HG03575 (cell line): Measurements from ENCODE around the gene SPZ1.
"Not testable (repeated sequence)": the region's sequence is repeated elsewhere in the genome, so short reads cannot be mapped to it uniquely, and the experiment has no call there.

ENCODE experiments used
- ATAC-seq: cut with Tn5 transposase; IDR thresholded peaks from one replicate; pipeline ENCODE4 v1.9.1; 2021; ENCODE audit not compliant: unreplicated experiment, insufficient number of reproducible peaks, low FRiP score; ENCODE audit errors: extremely low read depth

The SPZ1 gene

GRCh38 chr5:80319702-80320101, at the start of gene SPZ1:
Gene SPZ1 (plus strand): TSS chr5:80320002. CDS start chr5:80320216, 214 bp downstream.
- ATAC-seq: no peak

GRCh38 chr5:80270543-80270942, 49.3 kb upstream of the SPZ1 start:
- ATAC-seq: not testable (repeated sequence)

- no peak for ATAC-seq
These were observed 44.5 kb upstream of the SPZ1 start for GRCh38 chr5:80275347-80275746.

GRCh38 chr5:80276186-80276585, 43.6 kb upstream of the SPZ1 start:
- ATAC-seq: no peak

- no peak for ATAC-seq
These were observed 42.6 kb upstream of the SPZ1 start for GRCh38 chr5:80277191-80277590.

GRCh38 chr5:80282054-80282453, 37.7 kb upstream of the SPZ1 start:
- ATAC-seq: no peak

DNA sequence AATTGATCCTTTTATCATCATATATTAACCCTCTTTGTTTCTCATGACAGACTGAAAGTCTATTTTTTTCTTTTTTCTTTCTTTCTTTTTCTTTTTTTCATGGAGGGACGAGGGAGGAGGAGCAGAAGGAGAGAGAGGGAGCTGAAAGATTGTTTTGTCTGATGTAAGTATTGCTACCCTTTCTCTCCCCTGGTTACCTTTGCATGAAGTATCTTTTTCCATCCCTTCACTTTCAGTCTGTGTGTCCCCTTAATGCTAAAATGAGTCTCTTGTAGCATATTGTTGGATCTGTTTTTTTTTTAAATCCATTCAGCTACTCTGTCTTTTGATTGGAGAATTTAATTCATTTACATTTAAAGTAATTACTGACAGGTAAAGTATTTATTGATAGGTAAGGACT, 36.4 kb upstream of the SPZ1 start:
- ATAC-seq: no peak

GRCh38 chr5:80284720-80285119, 35.1 kb upstream of the SPZ1 start:
- no peak for ATAC-seq

DNA sequence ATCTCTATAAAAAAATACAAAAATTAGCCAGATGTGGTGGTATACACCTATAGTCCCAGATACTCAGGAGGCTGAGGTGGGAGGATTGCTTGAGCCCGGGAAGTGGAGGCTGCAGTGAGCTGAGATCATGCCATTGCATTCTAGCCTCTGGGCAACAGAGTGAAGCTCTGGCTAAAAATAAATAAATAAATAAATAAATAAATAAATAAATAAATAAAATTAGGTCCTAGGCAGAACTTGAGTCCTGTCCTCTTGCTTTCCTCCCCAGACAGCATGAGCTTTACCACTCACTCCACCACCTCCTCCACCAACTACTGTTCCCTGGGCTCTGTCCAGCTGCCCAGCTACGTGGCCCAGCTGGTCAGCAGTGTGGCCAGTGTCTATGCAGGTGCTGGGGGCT, 31.6 kb upstream of the SPZ1 start:
- ATAC-seq: no peak

DNA sequence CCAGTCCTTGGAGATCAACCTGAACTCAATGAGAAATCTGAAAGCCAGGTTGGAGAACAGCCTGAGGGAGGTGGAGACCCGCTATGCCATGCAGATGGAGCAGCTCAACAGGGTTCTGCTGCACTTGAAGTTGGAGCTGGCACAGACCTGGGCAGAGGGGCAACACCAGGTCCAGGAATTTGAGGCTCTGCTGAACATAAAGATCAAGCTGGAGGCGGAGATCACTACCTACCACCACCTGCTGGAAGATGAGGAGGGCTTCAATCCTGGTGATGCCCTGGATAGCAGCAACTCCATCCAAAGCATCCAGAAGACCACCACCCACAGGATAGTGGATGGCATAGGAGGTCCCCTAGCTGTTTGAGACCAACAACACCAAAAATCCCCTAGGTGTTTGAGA, 30.5 kb upstream of the SPZ1 start:
- ATAC-seq: no peak

DNA sequence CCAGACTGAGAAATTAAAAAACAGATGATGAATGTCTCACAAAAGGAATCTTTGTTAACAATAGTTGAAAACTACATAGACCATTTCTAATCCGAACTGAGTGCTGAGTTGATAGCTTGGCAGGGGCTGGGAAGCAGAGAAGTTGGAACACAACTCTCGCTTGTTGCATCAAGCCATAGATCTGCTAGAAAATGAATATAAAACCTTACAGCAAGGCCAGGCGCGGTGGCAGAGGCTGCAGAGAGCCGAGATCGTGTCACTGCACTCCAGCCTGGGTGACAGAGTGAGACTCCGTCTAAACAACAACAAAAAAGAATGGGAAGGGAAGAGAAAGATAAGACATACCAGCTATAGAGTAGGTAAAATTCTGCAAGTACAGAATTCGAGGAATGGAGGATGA, 28.0 kb upstream of the SPZ1 start:
- ATAC-seq: no peak

DNA sequence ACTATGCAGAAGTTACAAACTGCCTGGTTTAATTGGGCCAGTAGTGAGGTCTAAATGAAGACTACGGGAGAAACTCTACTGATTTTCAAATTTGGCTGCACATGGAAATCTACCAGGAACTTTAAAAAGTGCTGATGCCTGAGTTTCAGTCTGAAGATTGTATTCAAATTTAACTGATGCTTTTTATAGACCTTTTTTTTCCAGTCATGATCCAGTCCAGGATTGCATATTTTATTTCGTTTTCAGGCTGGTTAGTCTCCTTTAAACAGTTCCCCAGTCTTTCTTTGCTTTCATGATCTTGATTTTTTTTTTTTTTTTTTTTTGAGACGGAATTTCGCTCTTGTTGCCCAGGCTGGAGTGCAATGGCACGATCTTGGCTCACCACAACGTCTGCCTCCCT, 23.7 kb upstream of the SPZ1 start:
- ATAC-seq: no peak

- no peak for ATAC-seq
These were observed 20.2 kb upstream of the SPZ1 start for GRCh38 chr5:80299601-80300000.

- no peak for ATAC-seq
These were observed 19.7 kb upstream of the SPZ1 start for GRCh38 chr5:80300125-80300524.

GRCh38 chr5:80300796-80301195, 19.0 kb upstream of the SPZ1 start:
- not testable (repeated sequence) for ATAC-seq

DNA sequence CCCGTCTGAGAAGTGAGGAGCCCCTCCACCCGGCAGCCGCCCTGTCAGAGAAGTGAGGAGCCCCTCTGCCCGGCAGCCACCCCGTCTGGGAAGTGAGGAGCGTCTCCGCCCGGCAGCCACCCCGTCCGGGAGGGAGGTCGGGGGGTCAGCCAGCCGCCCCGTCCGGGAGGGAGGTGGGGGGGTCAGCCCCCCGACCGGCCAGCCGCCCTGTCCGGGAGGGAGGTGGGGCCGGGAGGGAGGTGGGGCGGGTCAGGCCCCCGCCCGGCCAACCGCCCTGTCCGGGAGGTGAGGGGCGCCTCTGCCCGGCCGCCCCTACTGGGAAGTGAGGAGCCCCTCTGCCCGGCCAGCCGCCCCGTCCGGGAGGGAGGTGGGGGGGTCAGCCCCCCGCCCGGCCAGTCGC, 18.5 kb upstream of the SPZ1 start:
- not testable (repeated sequence) for ATAC-seq

- ATAC-seq: no peak
These were observed 17.2 kb upstream of the SPZ1 start for GRCh38 chr5:80302636-80303035.

- ATAC-seq: no peak
These were observed 11.3 kb upstream of the SPZ1 start for GRCh38 chr5:80308526-80308925.

DNA sequence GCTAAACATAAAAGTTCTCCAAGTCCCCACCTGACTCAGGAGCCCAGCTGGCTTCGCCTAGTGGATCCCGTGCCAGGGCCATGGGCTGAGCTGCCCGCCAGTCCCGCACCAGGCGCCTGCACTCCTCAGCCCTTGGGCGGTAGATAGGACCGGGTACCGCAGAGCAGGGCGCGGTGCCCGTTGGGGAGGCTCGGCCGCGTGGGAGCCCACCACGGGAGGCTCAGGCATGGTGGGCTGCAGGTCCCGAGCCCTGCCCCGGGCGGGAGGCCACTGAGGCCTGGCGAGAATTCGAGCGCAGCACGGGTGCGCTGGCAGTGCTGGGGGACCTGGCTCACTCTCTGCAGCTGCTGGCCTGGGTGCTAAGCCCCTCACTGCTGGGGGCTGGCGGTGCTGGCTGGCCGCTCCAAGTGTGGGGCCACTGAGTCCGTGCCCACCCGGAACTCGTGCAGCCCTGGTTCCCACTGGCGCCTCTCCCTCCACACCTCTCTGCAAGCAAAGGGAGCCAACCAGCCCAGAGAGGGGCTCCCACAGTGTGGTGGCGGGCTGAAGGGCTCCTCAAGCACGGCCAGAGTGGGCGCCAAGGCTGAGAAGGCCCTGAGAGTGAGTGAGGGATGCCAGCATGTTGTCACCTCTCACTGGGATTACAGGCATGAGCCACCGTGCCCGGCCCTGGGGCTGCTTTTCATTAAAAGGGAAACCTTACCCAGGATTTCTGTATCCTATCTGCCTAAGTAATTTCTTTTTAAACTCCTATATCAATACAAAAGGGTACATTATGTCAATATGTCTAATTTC, 9.7 kb upstream of the SPZ1 start:
- no peak for ATAC-seq

DNA sequence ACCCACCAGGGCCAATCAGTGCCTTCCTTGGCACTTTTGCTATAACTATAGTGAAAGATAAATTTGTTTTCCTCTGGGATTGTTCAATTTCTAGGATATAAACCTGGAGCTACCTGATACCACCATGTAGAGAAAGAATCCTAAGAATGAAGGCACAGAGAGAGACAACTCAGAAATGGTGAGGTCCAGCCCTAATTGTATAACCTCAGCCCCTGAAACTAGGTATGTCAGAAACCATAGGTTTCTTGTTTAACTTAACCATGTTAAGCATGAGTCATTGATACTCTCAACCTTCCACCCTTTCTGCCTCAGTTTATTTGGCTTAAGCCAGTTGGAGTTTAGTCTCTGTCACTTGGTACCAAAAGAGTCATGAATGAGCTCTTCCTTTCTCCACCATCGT, 4.6 kb upstream of the SPZ1 start:
- no peak for ATAC-seq

- no peak for ATAC-seq
These were observed 1.6 kb upstream of the SPZ1 start for GRCh38 chr5:80318212-80318611.
